ENCODE measurements around the gene MALT1. TPM values are rescaled to one million over a fixed set of nuclear protein-coding genes. Genes with fewer than 3 reads are reported as not detected.

The MALT1 gene
- total RNA-seq, 3 donors from 2014 or later = 26.7 to 33.5 (median 26.9) TPM

DNA sequence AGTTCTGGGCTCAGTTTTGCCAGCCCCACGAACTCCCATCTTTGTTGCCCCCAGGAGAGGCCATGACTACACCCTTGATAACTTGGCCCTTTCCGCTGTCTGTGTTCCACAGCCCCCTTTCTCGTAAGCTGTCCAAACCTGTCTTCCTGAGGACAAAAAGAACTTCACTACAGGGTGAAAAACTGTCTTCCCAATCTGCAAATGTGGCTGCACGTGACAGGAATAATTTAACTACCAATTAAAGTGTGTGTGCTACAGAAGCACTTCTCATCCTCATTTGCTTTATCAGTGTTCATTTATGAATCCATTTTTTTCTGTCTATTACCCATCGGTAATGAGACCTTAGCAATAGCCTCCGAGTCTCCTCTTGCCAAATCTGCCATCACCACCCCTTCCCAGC is 33.3 kb upstream of the MALT1 start:
- no peak overlapping the region for H3K27ac ChIP-seq
- H3K4me3 ChIP-seq = no peak overlapping the region
- no peaks in the 10 kb centered on the region for H3K4me1 ChIP-seq
- H3K9me3 ChIP-seq = no peaks in the 10 kb centered on the region
- no peak for DNase-seq (ENCODE audit: low spot score in 2 of 2)
- TF ChIP-seq, protein P1, sequence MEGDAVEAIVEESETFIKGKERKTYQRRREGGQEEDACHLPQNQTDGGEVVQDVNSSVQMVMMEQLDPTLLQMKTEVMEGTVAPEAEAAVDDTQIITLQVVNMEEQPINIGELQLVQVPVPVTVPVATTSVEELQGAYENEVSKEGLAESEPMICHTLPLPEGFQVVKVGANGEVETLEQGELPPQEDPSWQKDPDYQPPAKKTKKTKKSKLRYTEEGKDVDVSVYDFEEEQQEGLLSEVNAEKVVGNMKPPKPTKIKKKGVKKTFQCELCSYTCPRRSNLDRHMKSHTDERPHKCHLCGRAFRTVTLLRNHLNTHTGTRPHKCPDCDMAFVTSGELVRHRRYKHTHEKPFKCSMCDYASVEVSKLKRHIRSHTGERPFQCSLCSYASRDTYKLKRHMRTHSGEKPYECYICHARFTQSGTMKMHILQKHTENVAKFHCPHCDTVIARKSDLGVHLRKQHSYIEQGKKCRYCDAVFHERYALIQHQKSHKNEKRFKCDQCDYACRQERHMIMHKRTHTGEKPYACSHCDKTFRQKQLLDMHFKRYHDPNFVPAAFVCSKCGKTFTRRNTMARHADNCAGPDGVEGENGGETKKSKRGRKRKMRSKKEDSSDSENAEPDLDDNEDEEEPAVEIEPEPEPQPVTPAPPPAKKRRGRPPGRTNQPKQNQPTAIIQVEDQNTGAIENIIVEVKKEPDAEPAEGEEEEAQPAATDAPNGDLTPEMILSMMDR (IDR thresholded peaks at IDR 0.05) = no peak
- TF ChIP-seq POLR2AphosphoS5 (IDR thresholded peaks at IDR 0.05) = no peak
- TF ChIP-seq POLR2A (IDR thresholded peaks at IDR 0.05) = no peak
- H3K27me3 ChIP-seq = no peaks in the 10 kb centered on the region
- no peaks in the 10 kb centered on the region for H3K36me3 ChIP-seq
- intact Hi-C loops (cut with DNase I; ENCODE audit: low total_unique reads) = no loop called here

DNA sequence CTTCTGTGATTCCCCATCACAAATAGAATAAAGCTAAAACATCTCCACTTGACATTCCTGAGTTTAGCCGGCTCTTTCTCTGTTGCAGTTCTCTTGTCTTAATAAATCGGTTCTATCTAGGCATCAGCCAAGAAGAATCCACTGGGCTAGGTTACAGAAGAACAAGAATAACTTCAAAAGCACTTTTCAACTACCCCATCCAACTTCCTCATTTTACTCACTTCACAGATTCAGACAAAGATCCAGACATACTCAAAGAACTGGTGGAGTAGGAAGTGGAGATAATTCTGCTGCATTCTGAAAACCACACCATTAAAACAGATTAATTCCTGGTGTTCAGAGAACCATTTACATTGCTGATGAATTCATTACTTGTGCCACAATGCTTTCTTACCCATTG is 32.8 kb upstream of the MALT1 start:
- Histone ChIP-seq H3K9me3 (no peaks in the 10 kb centered on the region), H3K4me1 (no peaks in the 10 kb centered on the region), H3K4me3 (no peak overlapping the region), H3K27ac (no peak overlapping the region), H3K27me3 (no peaks in the 10 kb centered on the region), H3K36me3 (no peaks in the 10 kb centered on the region)
- DNase-seq (ENCODE audit: low spot score in 2 of 2) = no peak
- TF ChIP-seq POLR2A (IDR thresholded peaks at IDR 0.05) (no peak), POLR2AphosphoS5 (IDR thresholded peaks at IDR 0.05) (no peak)
- TF ChIP-seq, protein P1 (IDR thresholded peaks at IDR 0.05) = no peak
- intact Hi-C loops (cut with DNase I; ENCODE audit: low total_unique reads) = no loop called here

DNA sequence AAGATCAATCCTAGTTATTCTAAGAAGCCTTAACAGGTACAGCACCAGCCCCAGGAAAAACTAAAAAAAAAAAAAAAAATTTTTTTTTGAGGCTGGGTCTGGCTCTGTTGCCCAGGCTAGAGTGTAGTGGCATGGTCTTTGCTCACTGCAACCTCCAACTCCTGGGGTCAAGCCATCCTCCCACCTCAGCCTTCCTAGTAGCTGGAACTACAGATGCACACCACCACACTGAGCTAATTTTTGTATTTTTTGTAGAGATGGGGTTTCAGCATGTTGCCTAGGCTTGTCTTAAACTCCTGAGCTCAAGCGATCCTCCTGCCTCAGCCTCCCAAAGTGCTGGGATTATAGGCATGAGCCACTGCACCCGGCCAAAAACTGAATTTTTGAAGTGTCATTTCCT is 32.0 kb upstream of the MALT1 start:
- H3K4me1 ChIP-seq = no peaks in the 10 kb centered on the region
- TF ChIP-seq, protein P1 (IDR thresholded peaks at IDR 0.05) = no peak
- TF ChIP-seq POLR2AphosphoS5 (IDR thresholded peaks at IDR 0.05) = no peak
- no peak for TF ChIP-seq POLR2A (IDR thresholded peaks at IDR 0.05)
- H3K27me3 ChIP-seq = no peaks in the 10 kb centered on the region
- H3K27ac ChIP-seq = no peak overlapping the region
- H3K9me3 ChIP-seq = no peaks in the 10 kb centered on the region
- intact Hi-C loops (cut with DNase I; ENCODE audit: low total_unique reads) = no loop called here
- H3K36me3 ChIP-seq = no peaks in the 10 kb centered on the region
- no peak for DNase-seq (ENCODE audit: low spot score in 2 of 2)
- H3K4me3 ChIP-seq = no peak overlapping the region

DNA sequence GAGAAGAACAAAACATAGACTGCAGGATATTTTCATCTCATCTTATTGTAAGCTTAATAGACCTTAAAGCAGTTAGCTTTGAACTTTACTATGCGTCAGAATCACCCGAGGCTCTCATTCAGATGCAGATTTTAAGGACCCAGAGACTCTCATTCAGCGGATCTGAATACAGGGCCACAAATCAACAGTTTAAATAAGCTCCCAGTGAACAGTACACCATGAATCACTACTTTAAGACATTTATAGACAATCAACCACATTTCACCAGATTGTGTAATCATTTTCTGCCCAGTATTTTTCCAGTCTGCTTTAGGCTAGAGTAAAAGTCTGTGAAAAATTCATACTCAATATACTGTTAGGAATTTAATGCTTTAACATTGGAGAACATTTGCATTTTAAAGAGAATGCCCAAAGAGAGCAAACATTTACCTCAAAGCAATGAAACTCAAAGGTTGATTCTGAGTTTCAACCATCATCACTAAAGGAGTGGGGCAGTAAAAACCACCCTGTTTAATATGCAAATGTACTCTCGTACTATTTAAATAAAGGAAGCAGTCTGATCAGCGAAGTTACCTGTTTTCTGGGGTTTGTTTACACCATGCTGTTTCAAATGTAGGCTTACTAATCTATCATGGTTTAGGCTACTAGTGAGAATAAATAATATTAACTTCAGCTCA is 31.4 kb upstream of the MALT1 start:
- Histone ChIP-seq H3K4me3 (no peak overlapping the region), H3K27ac (no peak overlapping the region), H3K9me3 (no peaks in the 10 kb centered on the region), H3K36me3 (no peaks in the 10 kb centered on the region), H3K4me1 (no peaks in the 10 kb centered on the region), H3K27me3 (no peaks in the 10 kb centered on the region)
- TF ChIP-seq POLR2A (IDR thresholded peaks at IDR 0.05) = no peak
- TF ChIP-seq, protein P1 (IDR thresholded peaks at IDR 0.05) = no peak
- no peak for TF ChIP-seq POLR2AphosphoS5 (IDR thresholded peaks at IDR 0.05)
- no peak for DNase-seq (ENCODE audit: low spot score in 2 of 2)
- intact Hi-C loops (cut with DNase I; ENCODE audit: low total_unique reads) = no loop called here

DNA sequence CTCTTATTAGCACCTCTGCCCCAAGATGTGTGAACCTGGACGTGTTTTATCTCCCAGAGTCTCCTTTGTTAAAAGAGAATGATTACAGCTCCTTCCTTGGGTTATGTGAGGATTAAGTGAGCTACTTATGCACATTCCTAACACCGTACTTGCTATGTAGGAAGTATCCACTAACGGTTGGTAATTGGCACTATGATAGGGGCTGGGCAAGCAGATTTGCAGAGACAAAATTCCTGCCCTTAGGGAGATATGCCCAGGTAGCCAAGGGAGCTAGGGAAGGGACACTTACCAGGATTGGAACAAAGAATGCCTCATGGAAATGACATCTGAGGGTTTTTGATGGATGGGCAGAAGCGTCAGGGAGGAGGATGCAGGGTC is 30.8 kb upstream of the MALT1 start:
- intact Hi-C loops (cut with DNase I; ENCODE audit: low total_unique reads) = no loop called here
- Histone ChIP-seq H3K36me3 (no peaks in the 10 kb centered on the region), H3K4me3 (no peak overlapping the region), H3K9me3 (no peaks in the 10 kb centered on the region), H3K27ac (no peak overlapping the region), H3K27me3 (no peaks in the 10 kb centered on the region), H3K4me1 (no peaks in the 10 kb centered on the region)
- TF ChIP-seq POLR2AphosphoS5 (IDR thresholded peaks at IDR 0.05) = no peak
- TF ChIP-seq, protein P1 (IDR thresholded peaks at IDR 0.05) = no peak
- TF ChIP-seq POLR2A (IDR thresholded peaks at IDR 0.05) = no peak
- DNase-seq (ENCODE audit: low spot score in 2 of 2) = no peak
